Gastrocnemius medialis (tissue), 4 donors: ENCODE measurements around the gene CSN2. TPM values are rescaled to one million over a fixed set of nuclear protein-coding genes. Genes with fewer than 3 reads are reported as not detected.

ENCODE experiments used
- ATAC-seq, 2 donors: fragments of 150-250 bp; one replicate each; pipeline ENCODE4 v1.9.1; 2016
- DNase-seq, 2 donors: peaks; one replicate each; pipeline ENCODE4 v3.0.0-alpha.2; 2019
- H3K27ac ChIP-seq, 4 donors: fragments of 200-600 bp; sonication (generic); 1 replicate in 1 of 4; 2 replicates in 3 of 4; pipeline ENCODE4 v1.5.1; 2016 to 2018; ENCODE audit warnings: mild to moderate bottlenecking in 2 of 4, moderate library complexity in 1 of 4
- H3K27me3 ChIP-seq, 3 donors: fragments of 200-600 bp; sonication (generic) in 2 of 3; 1 replicate in 1 of 3; 2 replicates in 2 of 3; pipeline versions ENCODE4 v1.5.1 to v1.6.0; 2016 to 2019; ENCODE audit warnings: mild to moderate bottlenecking in 1 of 3, moderate library complexity in 1 of 3
- H3K36me3 ChIP-seq, 2 donors: fragments of 200-600 bp; sonication (generic) in 1 of 2; one replicate each; pipeline ENCODE4 v1.5.1; 2017 to 2018
- H3K4me1 ChIP-seq, 2 donors: fragments of 200-600 bp; sonication (generic) in 1 of 2; one replicate each; pipeline ENCODE4 v1.5.1; 2016 to 2017; ENCODE audit warnings: mild to moderate bottlenecking in 2 of 2
- H3K4me3 ChIP-seq, 4 donors: fragments of 200-600 bp; sonication (generic) in 3 of 4; 1 replicate in 1 of 4; 2 replicates in 3 of 4; pipeline ENCODE4 v1.5.1; 2016 to 2019; ENCODE audit warnings: mild to moderate bottlenecking in 2 of 4
- H3K9me3 ChIP-seq, 3 donors: fragments of 200-600 bp; sonication (generic) in 2 of 3; 1 replicate in 1 of 3; 2 replicates in 2 of 3; pipeline ENCODE4 v1.5.1; 2016 to 2019
- POLR2A ChIP-seq, 2 donors: fragments of 450-650 bp; IDR thresholded peaks; one replicate each; pipeline ENCODE4 v1.6.1; 2017; ENCODE audit warnings: antibody characterized with exemption in 2 of 2, mild to moderate bottlenecking in 2 of 2, moderate library complexity in 2 of 2
- in situ Hi-C, 4 donors: fragments of 200-750 bp; cut with MboI; loops; one replicate each; pipeline versions ENCODE4 v1.15.0 to v1.8.0; 2017; ENCODE audit warnings: low sequenced_read_pairs in 4 of 4
- intact Hi-C: fragments of 100-400 bp; cut with DNase I; formaldehyde crosslinking; loops from one replicate; pipeline ENCODE4 v1.15.1; 2023; ENCODE audit warnings: low total_unique reads
- total RNA-seq, 4 donors: library from RNA; depleted of rRNA; stranded (reverse); fragments of >200 nt; gene quantifications; one replicate each; pipeline versions ENCODE4 v1.1.0 to v1.2.3, GENCODE V29; 2016
- TF ChIP-seq, protein P1 (sequence below), 5 experiments: fragments of 450-650 bp in 3 of 5; fragments of 200-600 bp in 2 of 5; sonication (generic) in 2 of 5; IDR thresholded peaks in 4 of 5; conservative IDR thresholded peaks in 1 of 5; 1 replicate in 4 of 5; 2 replicates in 1 of 5; pipeline ENCODE4 v1.5.1; 2016 to 2019; ENCODE audit warnings: antibody characterized with exemption in 5 of 5, mild to moderate bottlenecking in 3 of 5, moderate library complexity in 3 of 5

The CSN2 gene
- total RNA-seq, 4 donors from 2014 or later: not detected

- ATAC-seq: no peak
Observed at GRCh38 chr4:69910016-69910782, 55.3 kb downstream of the CSN2 start.

DNA sequence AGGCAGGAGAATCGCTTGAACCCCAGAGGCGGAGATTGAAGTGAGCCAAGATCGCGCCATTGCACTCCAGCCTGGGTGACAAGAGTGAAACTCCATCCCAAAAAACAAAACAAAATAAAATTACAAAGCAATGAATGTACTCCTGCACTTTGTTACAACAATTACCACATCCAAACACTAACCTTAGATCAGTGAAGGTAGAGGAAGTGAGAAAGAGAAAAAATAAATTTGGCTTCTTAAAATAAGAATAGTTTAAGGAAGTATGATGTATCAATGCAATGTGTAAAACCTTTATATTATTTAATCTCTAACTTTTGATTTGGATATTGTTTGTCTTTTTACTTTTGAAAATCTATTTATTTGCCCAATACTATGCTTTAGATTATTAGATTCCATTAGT is 56.3 kb downstream of the CSN2 start:
- no peak for DNase-seq
- no peak overlapping the region for H3K4me3 ChIP-seq
- H3K27me3 ChIP-seq: no peaks in the 10 kb centered on the region
- in situ Hi-C loops: no loop called here
- no peaks in the 10 kb centered on the region for H3K4me1 ChIP-seq
- H3K36me3 ChIP-seq: no peaks in the 10 kb centered on the region
- no peak for ATAC-seq
- intact Hi-C loops: no loop called here
- TF ChIP-seq, protein P1, sequence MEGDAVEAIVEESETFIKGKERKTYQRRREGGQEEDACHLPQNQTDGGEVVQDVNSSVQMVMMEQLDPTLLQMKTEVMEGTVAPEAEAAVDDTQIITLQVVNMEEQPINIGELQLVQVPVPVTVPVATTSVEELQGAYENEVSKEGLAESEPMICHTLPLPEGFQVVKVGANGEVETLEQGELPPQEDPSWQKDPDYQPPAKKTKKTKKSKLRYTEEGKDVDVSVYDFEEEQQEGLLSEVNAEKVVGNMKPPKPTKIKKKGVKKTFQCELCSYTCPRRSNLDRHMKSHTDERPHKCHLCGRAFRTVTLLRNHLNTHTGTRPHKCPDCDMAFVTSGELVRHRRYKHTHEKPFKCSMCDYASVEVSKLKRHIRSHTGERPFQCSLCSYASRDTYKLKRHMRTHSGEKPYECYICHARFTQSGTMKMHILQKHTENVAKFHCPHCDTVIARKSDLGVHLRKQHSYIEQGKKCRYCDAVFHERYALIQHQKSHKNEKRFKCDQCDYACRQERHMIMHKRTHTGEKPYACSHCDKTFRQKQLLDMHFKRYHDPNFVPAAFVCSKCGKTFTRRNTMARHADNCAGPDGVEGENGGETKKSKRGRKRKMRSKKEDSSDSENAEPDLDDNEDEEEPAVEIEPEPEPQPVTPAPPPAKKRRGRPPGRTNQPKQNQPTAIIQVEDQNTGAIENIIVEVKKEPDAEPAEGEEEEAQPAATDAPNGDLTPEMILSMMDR (IDR thresholded peaks at IDR 0.05 in 4 of 5, conservative IDR thresholded peaks at IDR 0.05 in 1 of 5): no peak
- TF ChIP-seq POLR2A (IDR thresholded peaks at IDR 0.05): no peak
- H3K9me3 ChIP-seq: no peaks in the 10 kb centered on the region
- no peak overlapping the region for H3K27ac ChIP-seq

More at GRCh38 chr4:69910016-69910782, 55.3 kb downstream of the CSN2 start:
- no peak for TF ChIP-seq POLR2A (IDR thresholded peaks at IDR 0.05)
- TF ChIP-seq, protein P1 (IDR thresholded peaks at IDR 0.05 in 4 of 5, conservative IDR thresholded peaks at IDR 0.05 in 1 of 5): no peak
- Histone ChIP-seq H3K27me3 (no peaks in the 10 kb centered on the region), H3K9me3 (no peaks in the 10 kb centered on the region), H3K27ac (no peak overlapping the region), H3K4me1 (no peaks in the 10 kb centered on the region), H3K36me3 (no peaks in the 10 kb centered on the region), H3K4me3 (no peak overlapping the region)
- in situ Hi-C loops: no loop called here
- intact Hi-C loops: no loop called here
- DNase-seq: no peak

DNA sequence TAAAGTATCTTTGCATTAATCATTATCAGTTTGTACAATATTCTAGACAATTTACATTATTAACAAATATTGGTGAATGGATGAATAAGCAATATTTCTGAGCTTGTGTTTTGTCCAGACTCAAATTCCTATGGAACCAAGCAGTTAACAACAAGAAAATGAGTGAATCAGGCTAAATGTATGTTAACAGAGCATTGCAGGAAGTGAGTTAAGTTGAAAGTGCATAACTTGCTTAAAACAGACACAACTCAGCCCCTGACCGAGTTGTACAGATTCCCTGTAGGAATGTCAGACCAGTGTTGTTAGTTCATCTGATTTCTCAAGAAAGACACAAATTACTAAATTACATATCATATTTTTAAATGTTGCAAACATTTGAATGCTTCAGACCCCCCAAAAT is 58.4 kb downstream of the CSN2 start:
- no peak overlapping the region for H3K4me3 ChIP-seq
- no peaks in the 10 kb centered on the region for H3K36me3 ChIP-seq
- H3K27ac ChIP-seq: no peak overlapping the region
- no peaks in the 10 kb centered on the region for H3K27me3 ChIP-seq
- H3K4me1 ChIP-seq: no peaks in the 10 kb centered on the region
- intact Hi-C loops: no loop called here
- ATAC-seq (no peak), DNase-seq (no peak)
- H3K9me3 ChIP-seq: no peaks in the 10 kb centered on the region
- TF ChIP-seq POLR2A (IDR thresholded peaks at IDR 0.05): no peak
- TF ChIP-seq, protein P1 (IDR thresholded peaks at IDR 0.05 in 4 of 5, conservative IDR thresholded peaks at IDR 0.05 in 1 of 5): no peak
- in situ Hi-C loops: no loop called here

Other genes starting within 250 kb of the CSN2 start
- gene SULT1B1, start 205.1 kb downstream of the CSN2 start, total RNA-seq: under 1 TPM in 3 of 4 donors, not detected in 1; 0.36 to 0.70 (median 0.55) TPM
- not detected for gene SULT1E1, start 105.6 kb downstream of the CSN2 start, total RNA-seq
- not detected for gene CSN1S1, start 34.7 kb downstream of the CSN2 start, total RNA-seq
- gene STATH, start 30.2 kb upstream of the CSN2 start, total RNA-seq: not detected
- gene HTN3, start 62.7 kb upstream of the CSN2 start, total RNA-seq: not detected
- not detected for gene HTN1, start 84.7 kb upstream of the CSN2 start, total RNA-seq
- gene PRR27, start 188.5 kb upstream of the CSN2 start, total RNA-seq: not detected
- not detected for gene ODAM, start 230.0 kb upstream of the CSN2 start, total RNA-seq